Activated CD8-positive, alpha-beta T cell treated with anti-CD3 and anti-CD28 coated beads for 36 hours (primary cell): Measurements from ENCODE around the gene ADAMTS17. TPM values are rescaled to one million over a fixed set of nuclear protein-coding genes. Genes with fewer than 3 reads are reported as not detected.

Experiments
- ATAC-seq: fragments of 200-7000 bp; cut with Tn5 transposase; one replicate; pipeline ENCODE4 v1.10.0; 2021; ENCODE audit warnings: mild to moderate bottlenecking, moderate library complexity
- CTCF ChIA-PET: fragments of 350-600 bp; sonication (Branson Sonifier 250); formaldehyde crosslinking; loops from one replicate; lab custom pipeline; 2021; ENCODE audit warnings: antibody characterized with exemption; lab: Charles Lee
- POLR2A ChIA-PET: fragments of 350-600 bp; sonication (Branson Sonifier 250); formaldehyde crosslinking; loops from one replicate; lab custom pipeline; 2021; ENCODE audit warnings: antibody characterized with exemption; lab: Charles Lee
- DNase-seq: peaks from one replicate; pipeline ENCODE4 v3.0.0-alpha.2; 2020
- H3K27ac Mint-ChIP-seq: one replicate; pipeline ENCODE4 v1.8.0; 2021; ENCODE audit warnings: mild to moderate bottlenecking, mixed read lengths
- H3K27me3 Mint-ChIP-seq: one replicate; pipeline ENCODE4 v1.8.0; 2021; ENCODE audit warnings: mixed read lengths
- H3K36me3 Mint-ChIP-seq: one replicate; pipeline ENCODE4 v1.8.0; 2021; ENCODE audit warnings: low read depth, mixed read lengths
- H3K4me1 Mint-ChIP-seq: one replicate; pipeline ENCODE4 v1.8.0; 2021; ENCODE audit warnings: low read depth, mixed read lengths
- H3K4me3 Mint-ChIP-seq: one replicate; pipeline ENCODE4 v1.8.0; 2021; ENCODE audit warnings: mild to moderate bottlenecking, moderate library complexity, mixed read lengths
- H3K9me3 Mint-ChIP-seq: one replicate; pipeline ENCODE4 v1.8.0; 2021; ENCODE audit warnings: mixed read lengths
- intact Hi-C: fragments of 100-400 bp; cut with micrococcal nuclease; formaldehyde crosslinking; loops from one replicate; pipeline ENCODE4 v1.10.0; 2022
- total RNA-seq, 2 experiments: library from RNA; stranded (reverse); gene quantifications; one replicate each; pipeline ENCODE4 v1.2.3, GENCODE V29; 2021
- TF ChIP-seq, protein P1 (sequence below): fragments of 200-600 bp; IDR thresholded peaks from one replicate; pipeline ENCODE4 v1.8.0; 2022; ENCODE audit warnings: antibody characterized with exemption, mild to moderate bottlenecking

The ADAMTS17 gene
- total RNA-seq, 2 experiments from 2014 or later: 0.60 to 1.5 TPM

DNA sequence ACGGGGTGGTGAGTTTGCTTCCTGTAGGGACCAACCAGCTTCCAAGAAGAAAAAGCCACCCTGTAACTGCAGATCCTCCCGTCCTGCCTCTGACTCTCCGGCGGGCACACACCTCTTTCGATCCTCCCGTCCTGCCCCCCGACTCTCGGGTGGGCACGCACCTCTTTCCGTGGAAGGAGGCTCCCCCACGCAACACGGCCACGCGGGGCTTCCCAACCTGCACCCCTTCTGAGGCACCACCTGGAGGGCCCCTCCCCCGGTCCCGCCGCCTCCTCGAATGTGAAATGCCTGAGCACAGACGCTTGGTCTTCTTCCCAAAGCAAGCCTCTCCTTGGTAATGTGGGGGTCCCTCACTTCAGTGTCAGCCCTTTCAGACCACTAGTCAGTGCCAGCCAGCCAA is 7.3 kb downstream of the ADAMTS17 start:
- Mint-ChIP-seq H3K9me3 (no peaks in the 10 kb centered on the region), H3K4me1 (peaks cover 69% of the 10 kb centered on the region), H3K36me3 (no peaks in the 10 kb centered on the region), H3K27me3 (peaks cover 7% of the 10 kb centered on the region), H3K4me3 (no peak overlapping the region), H3K27ac (no peak overlapping the region)
- ChIA-PET CTCF (interaction anchor here (2.0 kb wide), 1 partner anchor 15 kb away, joined by 16 read pairs; no protein-coding TSS in a partner anchor), POLR2A (no interaction called here)
- intact Hi-C loops: loop anchor here (10.0 kb wide), 1 partner anchor 200 kb away; no protein-coding TSS in a partner anchor
- TF ChIP-seq, protein P1, sequence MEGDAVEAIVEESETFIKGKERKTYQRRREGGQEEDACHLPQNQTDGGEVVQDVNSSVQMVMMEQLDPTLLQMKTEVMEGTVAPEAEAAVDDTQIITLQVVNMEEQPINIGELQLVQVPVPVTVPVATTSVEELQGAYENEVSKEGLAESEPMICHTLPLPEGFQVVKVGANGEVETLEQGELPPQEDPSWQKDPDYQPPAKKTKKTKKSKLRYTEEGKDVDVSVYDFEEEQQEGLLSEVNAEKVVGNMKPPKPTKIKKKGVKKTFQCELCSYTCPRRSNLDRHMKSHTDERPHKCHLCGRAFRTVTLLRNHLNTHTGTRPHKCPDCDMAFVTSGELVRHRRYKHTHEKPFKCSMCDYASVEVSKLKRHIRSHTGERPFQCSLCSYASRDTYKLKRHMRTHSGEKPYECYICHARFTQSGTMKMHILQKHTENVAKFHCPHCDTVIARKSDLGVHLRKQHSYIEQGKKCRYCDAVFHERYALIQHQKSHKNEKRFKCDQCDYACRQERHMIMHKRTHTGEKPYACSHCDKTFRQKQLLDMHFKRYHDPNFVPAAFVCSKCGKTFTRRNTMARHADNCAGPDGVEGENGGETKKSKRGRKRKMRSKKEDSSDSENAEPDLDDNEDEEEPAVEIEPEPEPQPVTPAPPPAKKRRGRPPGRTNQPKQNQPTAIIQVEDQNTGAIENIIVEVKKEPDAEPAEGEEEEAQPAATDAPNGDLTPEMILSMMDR: no peak
- no peak for DNase-seq
- no peak for ATAC-seq

DNA sequence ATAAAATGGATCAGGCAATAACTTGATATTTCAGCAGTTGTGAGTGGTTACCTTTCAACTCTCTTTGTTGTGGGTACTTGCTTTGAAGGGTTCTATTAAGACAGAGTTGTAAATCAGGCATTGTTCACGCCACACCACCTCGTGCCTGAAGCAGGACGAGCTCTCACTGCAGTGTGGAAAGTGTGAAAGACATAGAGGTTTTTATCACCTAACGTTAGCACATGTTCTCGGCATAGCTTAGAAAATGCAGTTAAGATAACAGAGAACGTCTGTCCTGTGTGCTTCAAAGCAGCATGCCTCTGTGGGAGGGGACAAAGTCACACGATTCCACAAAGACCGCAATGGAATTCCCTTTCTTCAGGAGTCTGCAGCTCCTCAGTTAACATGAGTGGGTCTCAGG is 7.8 kb downstream of the ADAMTS17 start:
- POLR2A ChIA-PET: no interaction called here
- Mint-ChIP-seq H3K27me3 (peaks cover 7% of the 10 kb centered on the region), H3K4me3 (no peak overlapping the region), H3K27ac (no peak overlapping the region), H3K9me3 (no peaks in the 10 kb centered on the region), H3K36me3 (no peaks in the 10 kb centered on the region), H3K4me1 (peaks cover 66% of the 10 kb centered on the region)
- TF ChIP-seq, protein P1: no peak
- intact Hi-C loops: loop anchor here (10.0 kb wide), 1 partner anchor 199 kb away; no protein-coding TSS in a partner anchor
- CTCF ChIA-PET: interaction anchor here (0.9 to 2.0 kb wide), 2 partner anchors 16 to 405 kb away, joined by 3 to 16 read pairs; no protein-coding TSS in a partner anchor
- DNase-seq: no peak
- ATAC-seq: no peak

DNA sequence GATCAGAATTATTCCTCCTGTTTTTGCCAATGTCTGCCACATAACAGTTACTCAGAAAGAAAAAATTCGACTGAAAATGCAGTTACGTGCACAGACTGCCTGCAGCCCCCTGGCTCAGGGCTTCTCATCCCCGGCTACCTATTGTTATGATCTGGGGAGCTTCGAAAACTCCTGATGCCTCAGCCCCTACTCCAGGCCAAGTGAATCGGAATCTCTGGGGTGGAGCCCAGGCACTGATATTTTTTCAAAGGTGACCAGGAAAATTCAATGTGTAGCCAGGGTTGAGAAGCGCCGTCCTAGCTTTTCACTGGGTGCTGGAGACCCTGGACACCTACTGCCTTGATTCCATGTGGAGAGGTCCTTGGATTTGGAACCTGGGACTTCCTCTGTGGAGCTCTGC is 8.5 kb downstream of the ADAMTS17 start:
- H3K36me3 Mint-ChIP-seq: no peaks in the 10 kb centered on the region
- TF ChIP-seq, protein P1: no peak
- POLR2A ChIA-PET: no interaction called here
- H3K27ac Mint-ChIP-seq: no peak overlapping the region
- CTCF ChIA-PET: interaction anchor here (0.9 to 2.0 kb wide), 2 partner anchors 16 to 404 kb away, joined by 3 to 16 read pairs; no protein-coding TSS in a partner anchor
- peaks cover 7% of the 10 kb centered on the region for H3K27me3 Mint-ChIP-seq
- H3K4me1 Mint-ChIP-seq: peaks cover 62% of the 10 kb centered on the region
- no peak overlapping the region for H3K4me3 Mint-ChIP-seq
- ATAC-seq: no peak
- intact Hi-C loops: loop anchor here (10.0 kb wide), 1 partner anchor 198 kb away; no protein-coding TSS in a partner anchor
- no peaks in the 10 kb centered on the region for H3K9me3 Mint-ChIP-seq
- DNase-seq: no peak

DNA sequence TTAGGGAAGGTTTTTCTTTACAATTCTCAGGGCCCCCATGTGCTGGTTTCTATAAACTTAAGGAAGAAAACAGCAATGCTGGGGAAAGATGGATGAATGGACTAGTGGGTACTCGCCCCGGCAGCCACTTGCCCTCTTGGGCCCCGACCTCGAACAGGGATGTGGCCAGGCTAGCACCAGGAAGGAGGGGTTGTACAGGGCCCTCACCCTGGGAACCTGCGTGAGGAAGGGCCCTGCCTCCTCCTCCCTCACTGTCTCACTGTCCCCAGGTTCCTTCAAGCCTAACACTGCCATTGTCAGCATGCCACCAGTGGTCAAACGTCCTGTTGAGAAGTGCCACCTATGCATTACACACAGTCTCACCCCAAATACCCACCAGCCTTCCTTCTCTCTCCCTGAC is 9.1 kb downstream of the ADAMTS17 start:
- ATAC-seq: no peak
- TF ChIP-seq, protein P1: no peak
- CTCF ChIA-PET: interaction anchor here (1.1 to 2.0 kb wide), 2 partner anchors 11 to 17 kb away, joined by 3 to 16 read pairs; no protein-coding TSS in a partner anchor
- Mint-ChIP-seq H3K36me3 (no peaks in the 10 kb centered on the region), H3K9me3 (no peaks in the 10 kb centered on the region), H3K27ac (no peak overlapping the region), H3K4me3 (no peak overlapping the region), H3K27me3 (peaks cover 4% of the 10 kb centered on the region), H3K4me1 (peaks cover 60% of the 10 kb centered on the region)
- intact Hi-C loops: loop anchor here (10.0 kb wide), 1 partner anchor 198 kb away; no protein-coding TSS in a partner anchor
- POLR2A ChIA-PET: no interaction called here
- no peak for DNase-seq

DNA sequence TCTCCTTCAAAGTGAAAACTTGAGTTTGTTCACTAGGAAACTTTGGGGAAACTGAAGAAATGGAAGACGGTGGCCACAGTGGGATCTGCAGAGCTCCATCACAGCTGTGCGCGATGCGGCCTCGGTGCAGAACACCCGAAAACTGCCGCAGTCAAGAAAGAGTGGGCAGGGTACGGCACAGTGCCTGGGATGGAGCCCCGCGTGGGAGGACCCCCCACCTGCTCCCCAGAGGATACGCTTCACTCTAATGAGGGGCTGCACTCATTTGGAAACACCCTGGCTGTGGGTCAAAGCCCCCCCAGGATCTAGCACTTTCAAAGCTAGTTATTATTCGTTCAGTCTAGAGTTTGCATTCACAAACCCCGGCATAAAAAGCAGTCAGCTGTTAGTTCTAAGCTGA is 9.5 kb downstream of the ADAMTS17 start:
- no peak for ATAC-seq
- TF ChIP-seq, protein P1: no peak
- peaks cover 60% of the 10 kb centered on the region for H3K4me1 Mint-ChIP-seq

More for the DNA sequence above, 9.5 kb downstream of the ADAMTS17 start:
- ChIA-PET CTCF (interaction anchor here (1.1 kb wide), 1 partner anchor 10 kb away, joined by 3 read pairs; no protein-coding TSS in a partner anchor), POLR2A (interaction anchor here (1.2 kb wide), 1 partner anchor 18 kb away, joined by 3 read pairs; no protein-coding TSS in a partner anchor)
- DNase-seq: no peak
- H3K36me3 Mint-ChIP-seq: no peaks in the 10 kb centered on the region
- no peak overlapping the region for H3K4me3 Mint-ChIP-seq
- no peaks in the 10 kb centered on the region for H3K9me3 Mint-ChIP-seq
- H3K27ac Mint-ChIP-seq: no peak overlapping the region
- peaks cover 3% of the 10 kb centered on the region for H3K27me3 Mint-ChIP-seq
- intact Hi-C loops: loop anchor here (10.0 kb wide), 1 partner anchor 197 kb away; no protein-coding TSS in a partner anchor
